HEK293 (cell line): ENCODE measurements around the gene AVL9.
A peak's percentile ranks its signal among the peaks of the same experiment; 100 is the strongest.

Experiments
- CTCF ChIA-PET: fragments of 350-600 bp; formaldehyde crosslinking; extraction: SDS; loops from one replicate; lab custom pipeline; 2021; ENCODE audit warnings: antibody characterized with exemption; lab: Yijun Ruan, JAX
- POLR2A ChIA-PET: fragments of 300-600 bp; formaldehyde crosslinking; extraction: SDS; loops from one replicate; lab custom pipeline; 2020; ENCODE audit warnings: antibody characterized with exemption, inconsistent platforms; lab: Yijun Ruan, JAX
- H3K27ac ChIP-seq: fragments of 200-500 bp; sonication (Bioruptor generic); 2 replicates; pipeline ENCODE4 v1.5.1; 2014; ENCODE audit warnings: low read depth, low read length, control low read depth, inconsistent platforms; ENCODE audit errors: extremely low read depth
- H3K36me3 ChIP-seq, 2 experiments: fragments of 200-500 bp in 1 of 2; sonication (Bioruptor generic) in 1 of 2; 1 replicate in 1 of 2; 2 replicates in 1 of 2; pipeline ENCODE4 v1.5.1; 2014 to 2017; ENCODE audit warnings: inconsistent platforms in 2 of 2, low read length in 2 of 2; ENCODE audit not compliant: control insufficient read depth in 2 of 2, insufficient read depth in 1 of 2
- H3K4me1 ChIP-seq: fragments of 200-500 bp; sonication (Bioruptor generic); 2 replicates; pipeline ENCODE4 v1.5.1; 2014; ENCODE audit warnings: mild to moderate bottlenecking, low read length, inconsistent platforms; ENCODE audit not compliant: control insufficient read depth, insufficient read depth
- H3K4me3 ChIP-seq: 2 replicates; pipeline ENCODE4 v1.5.1; 2011; ENCODE audit warnings: low read depth, mild to moderate bottlenecking, control low read depth, low read length, moderate library complexity
- H3K9me3 ChIP-seq: fragments of 200-500 bp; sonication (Bioruptor generic); 2 replicates; pipeline ENCODE4 v1.5.1; 2014; ENCODE audit warnings: low read depth, low read length, inconsistent platforms; ENCODE audit not compliant: control insufficient read depth, insufficient read depth
- HOXD13 ChIP-seq: sonication (generic); formaldehyde crosslinking; IDR thresholded peaks from 2 replicates; pipeline ENCODE4 v1.8.0; 2022; ENCODE audit warnings: missing genetic modification reagents, borderline replicate concordance
- MZF1 ChIP-seq: fragments of 450-650 bp; formaldehyde crosslinking; IDR thresholded peaks from 2 replicates; pipeline ENCODE4 v1.5.1; 2017; ENCODE audit warnings: missing biosample characterization, missing genetic modification characterization, borderline replicate concordance
- SETDB1 ChIP-seq: IDR thresholded peaks from one replicate; pipeline ENCODE4 v1.6.1; 2017; ENCODE audit warnings: mild to moderate bottlenecking, low read length, moderate library complexity, mixed read lengths; ENCODE audit not compliant: insufficient read length
- TRIM28 ChIP-seq: IDR thresholded peaks from 2 replicates; pipeline ENCODE4 v1.6.1; 2011; ENCODE audit warnings: low read length, control low read depth, borderline replicate concordance
- ZFP3 ChIP-seq: fragments of 450-650 bp; formaldehyde crosslinking; IDR thresholded peaks from 2 replicates; pipeline ENCODE4 v1.5.1; 2016; ENCODE audit warnings: low read depth, missing biosample characterization, missing genetic modification characterization
- ZNF114 ChIP-seq: fragments of 450-650 bp; formaldehyde crosslinking; IDR thresholded peaks from 2 replicates; pipeline ENCODE4 v1.5.0; 2017; ENCODE audit warnings: missing biosample characterization, missing genetic modification characterization
- ZNF140 ChIP-seq: fragments of 450-650 bp; formaldehyde crosslinking; IDR thresholded peaks from 2 replicates; pipeline ENCODE4 v1.5.1; 2016; ENCODE audit warnings: missing biosample characterization, missing genetic modification characterization
- ZNF184 ChIP-seq: fragments of 450-650 bp; IDR thresholded peaks from 2 replicates; pipeline ENCODE4 v1.5.1; 2018; ENCODE audit warnings: missing biosample characterization, mild to moderate bottlenecking, missing genetic modification characterization
- ZNF2 ChIP-seq: fragments of 450-650 bp; formaldehyde crosslinking; IDR thresholded peaks from 2 replicates; pipeline ENCODE4 v1.5.1; 2016; ENCODE audit warnings: missing biosample characterization, missing genetic modification characterization
- ZNF202 ChIP-seq: fragments of 450-650 bp; formaldehyde crosslinking; IDR thresholded peaks from 2 replicates; pipeline ENCODE4 v1.5.1; 2016; ENCODE audit warnings: missing biosample characterization, missing genetic modification characterization, borderline replicate concordance
- ZNF211 ChIP-seq: fragments of 450-650 bp; formaldehyde crosslinking; IDR thresholded peaks from 2 replicates; pipeline ENCODE4 v1.5.1; 2016; ENCODE audit warnings: low read depth, missing biosample characterization, missing genetic modification characterization
- ZNF426 ChIP-seq: fragments of 450-650 bp; formaldehyde crosslinking; IDR thresholded peaks from 2 replicates; pipeline ENCODE4 v1.5.1; 2017; ENCODE audit warnings: missing biosample characterization, missing genetic modification characterization, mild to moderate bottlenecking, inconsistent platforms, moderate library complexity
- ZNF510 ChIP-seq: fragments of 450-650 bp; formaldehyde crosslinking; IDR thresholded peaks from 2 replicates; pipeline ENCODE4 v1.5.1; 2018; ENCODE audit warnings: mild to moderate bottlenecking, missing genetic modification characterization, missing biosample characterization; ENCODE audit not compliant: insufficient replicate concordance
- ZNF518A ChIP-seq: fragments of 450-650 bp; formaldehyde crosslinking; conservative IDR thresholded peaks from 2 replicates; pipeline ENCODE4 v1.5.1; 2016; ENCODE audit warnings: low read depth, missing biosample characterization, missing genetic modification characterization
- ZNF549 ChIP-seq: fragments of 450-650 bp; IDR thresholded peaks from 2 replicates; pipeline ENCODE4 v1.5.1; 2018; ENCODE audit warnings: missing biosample characterization, missing genetic modification characterization, mild to moderate bottlenecking, inconsistent platforms, moderate library complexity
- ZNF558 ChIP-seq: fragments of 450-650 bp; formaldehyde crosslinking; IDR thresholded peaks from 2 replicates; pipeline ENCODE4 v1.5.1; 2016; ENCODE audit warnings: missing biosample characterization, missing genetic modification characterization
- ZNF600 ChIP-seq: fragments of 450-650 bp; formaldehyde crosslinking; IDR thresholded peaks from 2 replicates; pipeline ENCODE4 v1.5.1; 2016; ENCODE audit warnings: missing biosample characterization, missing genetic modification characterization
- ZNF626 ChIP-seq: fragments of 450-650 bp; sonication (Bioruptor Pico); formaldehyde crosslinking; IDR thresholded peaks from 2 replicates; pipeline ENCODE4 v1.5.1; 2018; ENCODE audit warnings: missing biosample characterization, missing genetic modification characterization, inconsistent platforms
- ZNF629 ChIP-seq: fragments of 450-650 bp; formaldehyde crosslinking; IDR thresholded peaks from 2 replicates; pipeline ENCODE4 v1.5.1; 2017; ENCODE audit warnings: missing biosample characterization, missing genetic modification characterization
- ZNF707 ChIP-seq: fragments of 450-650 bp; formaldehyde crosslinking; IDR thresholded peaks from 2 replicates; pipeline ENCODE4 v1.5.1; 2016; ENCODE audit warnings: missing biosample characterization, missing genetic modification characterization
- TF ChIP-seq, protein P1 (sequence below): fragments of 450-650 bp; formaldehyde crosslinking; IDR thresholded peaks from 2 replicates; pipeline ENCODE4 v1.5.1; 2016; ENCODE audit warnings: missing biosample characterization, missing genetic modification characterization

AVL9 gene

DNA sequence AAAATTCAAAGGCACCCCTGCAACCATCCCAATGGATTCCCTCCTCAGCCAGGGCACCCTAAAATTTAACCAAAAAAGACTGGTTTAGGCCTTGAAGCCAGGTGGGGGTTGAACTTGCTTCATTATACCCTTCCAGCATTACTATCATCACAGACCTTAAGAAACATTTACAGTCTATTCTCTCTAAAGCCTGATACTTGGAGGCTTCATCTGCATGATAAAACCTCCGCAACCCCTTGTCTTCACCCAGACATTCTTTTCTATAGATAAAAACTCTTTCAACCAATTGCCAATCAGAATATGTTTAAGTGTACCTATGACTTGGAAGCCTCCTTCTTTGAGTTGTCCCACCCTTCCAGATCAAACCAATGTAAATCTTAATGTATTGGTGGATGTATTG, 17.9 kb downstream of the AVL9 start (continued):
- TF ChIP-seq ZNF140 (tag by site-specific recombination): no peak
- no peak for TF ChIP-seq TRIM28
- TF ChIP-seq, protein P1, sequence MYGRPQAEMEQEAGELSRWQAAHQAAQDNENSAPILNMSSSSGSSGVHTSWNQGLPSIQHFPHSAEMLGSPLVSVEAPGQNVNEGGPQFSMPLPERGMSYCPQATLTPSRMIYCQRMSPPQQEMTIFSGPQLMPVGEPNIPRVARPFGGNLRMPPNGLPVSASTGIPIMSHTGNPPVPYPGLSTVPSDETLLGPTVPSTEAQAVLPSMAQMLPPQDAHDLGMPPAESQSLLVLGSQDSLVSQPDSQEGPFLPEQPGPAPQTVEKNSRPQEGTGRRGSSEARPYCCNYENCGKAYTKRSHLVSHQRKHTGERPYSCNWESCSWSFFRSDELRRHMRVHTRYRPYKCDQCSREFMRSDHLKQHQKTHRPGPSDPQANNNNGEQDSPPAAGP: no peak

GRCh38 chr7:32515890-32516550, 20.7 kb downstream of the AVL9 start:
- CTCF ChIA-PET: no interaction called here
- no peaks in the 10 kb centered on the region for H3K9me3 ChIP-seq

GRCh38 chr7:32516551-32517100, 21.3 kb downstream of the AVL9 start:
- H3K27ac ChIP-seq: no peak overlapping the region
- no peaks in the 10 kb centered on the region for H3K9me3 ChIP-seq
- POLR2A ChIA-PET: no interaction called here
- CTCF ChIA-PET: no interaction called here
- TF ChIP-seq ZNF211: no peak
- no peak for TF ChIP-seq ZNF2
- H3K36me3 ChIP-seq: no peaks in the 10 kb centered on the region
- no peaks in the 10 kb centered on the region for H3K4me1 ChIP-seq
- no peak overlapping the region for H3K4me3 ChIP-seq

More at GRCh38 chr7:32515890-32516550, 20.7 kb downstream of the AVL9 start:
- H3K27ac ChIP-seq: no peak overlapping the region
- H3K4me3 ChIP-seq: no peak overlapping the region
- TF ChIP-seq ZNF707 (no peak), ZNF114 (no peak), ZNF426 (tag by site-specific recombination) (no peak), ZNF202 (tag by site-specific recombination) (no peak)
- no peaks in the 10 kb centered on the region for H3K4me1 ChIP-seq
- no peaks in the 10 kb centered on the region for H3K36me3 ChIP-seq
- POLR2A ChIA-PET: interaction anchor here (0.8 kb wide), 1 partner anchor 20 kb away, joined by 4 read pairs; the partner anchor contains the start of gene AVL9

- Histone ChIP-seq H3K27ac (no peak overlapping the region), H3K9me3 (no peaks in the 10 kb centered on the region), H3K4me3 (no peak overlapping the region), H3K36me3 (no peaks in the 10 kb centered on the region), H3K4me1 (no peaks in the 10 kb centered on the region)
- ChIA-PET CTCF (no interaction called here), POLR2A (no interaction called here)
- TF ChIP-seq ZFP3 (no peak), ZNF626 (tag by site-specific recombination) (0 out of 2 replicates have a peak, but pooled peaks have one; percentile 36), ZNF184 (tag by site-specific recombination) (0 out of 2 replicates have a peak, but pooled peaks have one; percentile 58), HOXD13 (CRISPR knock-in tag) (no peak), ZNF549 (tag by site-specific recombination) (peak; percentile 74), ZNF558 (tag by site-specific recombination) (peak; percentile 61), ZNF518A (peak; percentile 47; the same call in 1 of the 2 replicates), SETDB1 (peak; percentile 99), ZNF629 (tag by site-specific recombination) (peak; percentile 11; the same call in 1 of the 2 replicates), MZF1 (tag by site-specific recombination) (0 out of 2 replicates have a peak, but pooled peaks have one; percentile 27), TRIM28 (peak; percentile 90), ZNF510 (tag by site-specific recombination) (peak; percentile 54), ZNF600 (tag by site-specific recombination) (no peak)
These were observed 23.3 kb downstream of the AVL9 start for GRCh38 chr7:32518534-32519140.
